ENCODE measurements around the gene ITCH. TPM values are rescaled to one million over a fixed set of nuclear protein-coding genes. Genes with fewer than 3 reads are reported as not detected.
"Not testable (repeated sequence)": the region's sequence is repeated elsewhere in the genome, so short reads cannot be mapped to it uniquely, and the experiment has no call there.

ITCH gene
- total RNA-seq, 1 donor from 2014 or later: 93.2 TPM

- H3K36me3 ChIP-seq (ENCODE audit: control insufficient read depth, insufficient read depth, low read length): peaks cover 3% of the 10 kb centered on the region
- no peaks in the 10 kb centered on the region for H3K27me3 ChIP-seq (ENCODE audit: control insufficient read depth, insufficient read depth, low read length)
- FAIRE-seq: no peak
- DNase-seq (ENCODE audit: low read depth): no peak
- no peak for TF ChIP-seq CTCF (IDR thresholded peaks at IDR 0.05; ENCODE audit: insufficient read depth, low read length, severe bottlenecking)
- no peak overlapping the region for H3K4me3 ChIP-seq (ENCODE audit: low read depth, low read length)
Observed at GRCh38 chr20:34404803-34405202, 41.7 kb downstream of the ITCH start.

- FAIRE-seq; DNase-seq (ENCODE audit: low read depth); H3K4me3 ChIP-seq (ENCODE audit: low read depth, low read length); H3K36me3 ChIP-seq (ENCODE audit: control insufficient read depth, insufficient read depth, low read length); H3K27me3 ChIP-seq (ENCODE audit: control insufficient read depth, insufficient read depth, low read length): not testable (repeated sequence)
Observed at GRCh38 chr20:34405247-34405651, 42.2 kb downstream of the ITCH start.

- FAIRE-seq: not testable (repeated sequence)
Observed at GRCh38 chr20:34405942-34406341, 42.9 kb downstream of the ITCH start.

GRCh38 chr20:34407962-34408474, 44.9 kb downstream of the ITCH start:
- no peaks in the 10 kb centered on the region for H3K27me3 ChIP-seq (ENCODE audit: control insufficient read depth, insufficient read depth, low read length)
- no peak for FAIRE-seq
- no peak overlapping the region for H3K4me3 ChIP-seq (ENCODE audit: low read depth, low read length)
- DNase-seq (ENCODE audit: low read depth): no peak
- peaks cover 3% of the 10 kb centered on the region for H3K36me3 ChIP-seq (ENCODE audit: control insufficient read depth, insufficient read depth, low read length)
- TF ChIP-seq CTCF (IDR thresholded peaks at IDR 0.05; ENCODE audit: insufficient read depth, low read length, severe bottlenecking): no peak

More at GRCh38 chr20:34405942-34406341, 42.9 kb downstream of the ITCH start:
- not testable (repeated sequence) for DNase-seq (ENCODE audit: low read depth); H3K4me3 ChIP-seq (ENCODE audit: low read depth, low read length); H3K36me3 ChIP-seq (ENCODE audit: control insufficient read depth, insufficient read depth, low read length); H3K27me3 ChIP-seq (ENCODE audit: control insufficient read depth, insufficient read depth, low read length)

GRCh38 chr20:34410336-34410735, 47.3 kb downstream of the ITCH start:
- H3K27me3 ChIP-seq (ENCODE audit: control insufficient read depth, insufficient read depth, low read length): no peaks in the 10 kb centered on the region
- FAIRE-seq: no peak
- no peak for DNase-seq (ENCODE audit: low read depth)
- H3K4me3 ChIP-seq (ENCODE audit: low read depth, low read length): no peak overlapping the region
- H3K36me3 ChIP-seq (ENCODE audit: control insufficient read depth, insufficient read depth, low read length): peaks cover 3% of the 10 kb centered on the region
- TF ChIP-seq CTCF (IDR thresholded peaks at IDR 0.05; ENCODE audit: insufficient read depth, low read length, severe bottlenecking): no peak

- peaks cover 2% of the 10 kb centered on the region for H3K36me3 ChIP-seq (ENCODE audit: control insufficient read depth, insufficient read depth, low read length)
- no peak overlapping the region for H3K4me3 ChIP-seq (ENCODE audit: low read depth, low read length)
- DNase-seq (ENCODE audit: low read depth): no peak
- no peak for FAIRE-seq
- no peak for TF ChIP-seq CTCF (IDR thresholded peaks at IDR 0.05; ENCODE audit: insufficient read depth, low read length, severe bottlenecking)
- no peaks in the 10 kb centered on the region for H3K27me3 ChIP-seq (ENCODE audit: control insufficient read depth, insufficient read depth, low read length)
Observed at GRCh38 chr20:34412453-34412852, 49.4 kb downstream of the ITCH start.

- not testable (repeated sequence) for H3K36me3 ChIP-seq (ENCODE audit: control insufficient read depth, insufficient read depth, low read length); H3K27me3 ChIP-seq (ENCODE audit: control insufficient read depth, insufficient read depth, low read length); FAIRE-seq; H3K4me3 ChIP-seq (ENCODE audit: low read depth, low read length); DNase-seq (ENCODE audit: low read depth)
Observed at GRCh38 chr20:34414525-34414924, 51.5 kb downstream of the ITCH start.
